Neural cell (in vitro differentiated cells): ENCODE results near the gene HMSD. TPM values are rescaled to one million over a fixed set of nuclear protein-coding genes. Genes with fewer than 3 reads are reported as not detected.

ENCODE experiments used
- H2AFZ ChIP-seq: fragments of 200-600, 300-800 bp; sonication (generic), shearing (Covaris generic); 2 replicates; pipeline ENCODE4 v1.6.0; 2014; ENCODE audit warnings: low read depth, mild to moderate bottlenecking, antibody characterized with exemption, low read length, moderate library complexity
- H3F3A ChIP-seq: fragments of 200-600 bp; shearing (Covaris generic); 2 replicates; pipeline ENCODE4 v1.6.1; 2016; ENCODE audit warnings: mild to moderate bottlenecking, moderate library complexity, mixed read lengths, antibody characterized with exemption, low read length; ENCODE audit not compliant: insufficient read depth, poor library complexity, severe bottlenecking
- H3K27ac ChIP-seq: fragments of 200-600, 300-800 bp; sonication (generic), shearing (Covaris generic); 2 replicates; pipeline ENCODE4 v1.5.1; 2014; ENCODE audit warnings: mild to moderate bottlenecking, low read length, moderate library complexity
- H3K27me3 ChIP-seq: fragments of 300-800, 200-600 bp; sonication (generic), shearing (Covaris generic); 2 replicates; pipeline ENCODE4 v1.6.0; 2014; ENCODE audit warnings: mild to moderate bottlenecking, low read depth, low read length, moderate library complexity; ENCODE audit not compliant: insufficient read depth
- H3K36me3 ChIP-seq: fragments of 300-800, 200-600 bp; sonication (generic), shearing (Covaris generic); 2 replicates; pipeline ENCODE4 v1.5.1; 2014; ENCODE audit warnings: mild to moderate bottlenecking, antibody characterized with exemption, low read length, moderate library complexity; ENCODE audit not compliant: insufficient read depth
- H3K4me2 ChIP-seq: fragments of 300-800, 200-600 bp; sonication (generic), shearing (Covaris generic); 2 replicates; pipeline ENCODE4 v1.6.0; 2014; ENCODE audit warnings: mild to moderate bottlenecking, low read length
- H3K4me3 ChIP-seq: fragments of 300-800, 200-600 bp; sonication (generic), shearing (Covaris generic); 2 replicates; pipeline ENCODE4 v1.5.1; 2014; ENCODE audit warnings: mild to moderate bottlenecking, low read length, moderate library complexity
- H3K79me2 ChIP-seq: fragments of 200-600 bp; shearing (Covaris generic); replicated peaks from 2 replicates; pipeline ENCODE4 v1.6.0; 2014; ENCODE audit warnings: mild to moderate bottlenecking, low read length, moderate library complexity; ENCODE audit not compliant: insufficient read depth
- H3K9ac ChIP-seq: fragments of 300-800, 200-600 bp; sonication (generic), shearing (Covaris generic); 2 replicates; pipeline ENCODE4 v1.6.1; 2016; ENCODE audit warnings: mild to moderate bottlenecking, low read length, mixed read lengths
- H3K9me2 ChIP-seq: fragments of 200-600 bp; shearing (Covaris generic); 2 replicates; pipeline ENCODE4 v1.6.1; 2016; ENCODE audit warnings: mild to moderate bottlenecking, low read length, mixed read lengths; ENCODE audit not compliant: insufficient read depth
- H3K9me3 ChIP-seq: fragments of 200-600, 300-800 bp; sonication (generic), shearing (Covaris generic); 2 replicates; pipeline ENCODE4 v1.6.1; 2016; ENCODE audit warnings: mild to moderate bottlenecking, mixed run types, low read length, moderate library complexity, mixed read lengths
- H4K20me1 ChIP-seq: fragments of 200-600 bp; shearing (Covaris generic); 2 replicates; pipeline ENCODE4 v1.6.1; 2016; ENCODE audit warnings: mild to moderate bottlenecking, mixed run types; ENCODE audit not compliant: insufficient read depth
- EP300 ChIP-seq: fragments of 450-650 bp; conservative IDR thresholded peaks from 2 replicates; pipeline ENCODE4 v1.6.1; 2014; ENCODE audit warnings: antibody characterized with exemption, mild to moderate bottlenecking, moderate library complexity; ENCODE audit not compliant: poor library complexity, severe bottlenecking
- EZH2 ChIP-seq: fragments of 200-600, 300-800 bp; shearing (Covaris generic), sonication (generic); IDR thresholded peaks from 2 replicates; pipeline ENCODE4 v1.6.1; 2014; ENCODE audit warnings: antibody characterized with exemption, low read length, borderline replicate concordance, mild to moderate bottlenecking; ENCODE audit not compliant: insufficient read depth, poor library complexity, severe bottlenecking
- MXI1 ChIP-seq: fragments of 450-650 bp; conservative IDR thresholded peaks from 2 replicates; pipeline ENCODE4 v1.6.1; 2014; ENCODE audit warnings: antibody characterized with exemption, mild to moderate bottlenecking; ENCODE audit not compliant: poor library complexity, severe bottlenecking
- POLR2AphosphoS5 ChIP-seq: IDR thresholded peaks from 2 replicates; pipeline ENCODE4 v1.6.1; 2012
- RAD21 ChIP-seq: fragments of 450-650 bp; conservative IDR thresholded peaks from 2 replicates; pipeline ENCODE4 v1.6.1; 2014; ENCODE audit warnings: antibody characterized with exemption, mild to moderate bottlenecking, moderate library complexity
- SMC3 ChIP-seq: fragments of 450-650 bp; conservative IDR thresholded peaks from 2 replicates; pipeline ENCODE4 v1.6.1; 2014; ENCODE audit warnings: antibody characterized with exemption, mild to moderate bottlenecking, moderate library complexity; ENCODE audit not compliant: poor library complexity
- TAF1 ChIP-seq: IDR thresholded peaks from 2 replicates; pipeline ENCODE4 v1.6.1; 2012; ENCODE audit warnings: low read depth
- polyA plus RNA-seq: library from polyadenylated mRNA; depleted of rRNA; stranded (reverse); fragments of >200 nt; gene quantifications from 2 replicates; pipeline ENCODE4 v1.2.3, GENCODE V29; 2014
- TF ChIP-seq, protein P1 (sequence below): fragments of 450-650 bp; IDR thresholded peaks from 2 replicates; pipeline ENCODE4 v1.5.1; 2014; ENCODE audit warnings: antibody characterized with exemption, mild to moderate bottlenecking, moderate library complexity; ENCODE audit not compliant: poor library complexity, severe bottlenecking
- TF ChIP-seq, protein P2 (sequence below): IDR thresholded peaks from 2 replicates; pipeline ENCODE4 v1.6.1; 2012; ENCODE audit warnings: borderline replicate concordance

The HMSD gene
- polyA plus RNA-seq, 1 donor from 2014 or later, result not detected

DNA sequence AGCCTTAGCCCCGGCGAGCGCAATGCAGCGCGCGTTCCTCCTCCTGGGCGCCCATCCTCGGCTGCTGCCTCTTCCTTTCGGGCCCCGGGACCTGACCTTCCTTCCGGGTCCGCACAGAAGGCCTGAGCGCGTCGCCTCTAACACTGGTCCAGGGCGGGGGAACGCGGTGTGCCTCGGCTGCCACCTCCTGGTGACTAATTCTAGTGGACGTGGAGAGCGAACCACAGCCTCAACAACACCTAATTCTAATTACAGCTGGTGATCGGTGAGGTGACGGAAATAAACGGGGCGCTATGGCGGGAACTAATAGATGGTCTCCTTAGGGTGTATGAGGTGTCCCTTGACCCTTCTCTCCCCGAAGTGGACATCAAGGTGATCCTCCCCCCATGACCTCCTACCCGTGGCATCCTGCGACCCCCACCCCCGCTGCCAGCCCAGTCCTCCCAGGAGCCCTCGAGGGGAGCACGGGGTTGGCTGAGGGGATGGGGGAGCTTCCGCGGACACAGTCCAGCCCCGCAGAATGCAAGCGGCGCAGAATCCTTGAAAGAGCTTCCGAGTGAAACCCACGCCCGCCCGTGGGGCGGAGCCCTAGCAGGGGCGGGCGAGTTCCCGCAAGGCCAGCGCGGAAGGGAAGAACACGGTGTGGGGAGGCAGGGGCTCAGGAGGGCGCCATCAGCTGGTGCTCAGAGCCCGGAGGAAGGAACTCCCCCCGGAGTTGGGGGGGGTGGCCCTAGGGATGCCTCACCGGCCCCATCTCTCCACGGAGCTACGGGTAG is 12.8 kb upstream of the HMSD start:
- Histone ChIP-seq H3K79me2 (no peaks in the 10 kb centered on the region), H3K36me3 (no peaks in the 10 kb centered on the region), H3K4me3 (peak overlapping the region; percentile 60), H3K9me3 (no peaks in the 10 kb centered on the region), H3K27me3 (peaks cover 7% of the 10 kb centered on the region), H4K20me1 (no peaks in the 10 kb centered on the region), H3K9me2 (no peaks in the 10 kb centered on the region), H3K4me2 (no peak overlapping the region), H3F3A (no peaks in the 10 kb centered on the region), H3K27ac (no peak overlapping the region), H2AFZ (no peak overlapping the region), H3K9ac (peak overlapping the region; percentile 29)
- TF ChIP-seq SMC3, result peak; percentile 67
- TF ChIP-seq EZH2, result no peak
- TF ChIP-seq, protein P1, sequence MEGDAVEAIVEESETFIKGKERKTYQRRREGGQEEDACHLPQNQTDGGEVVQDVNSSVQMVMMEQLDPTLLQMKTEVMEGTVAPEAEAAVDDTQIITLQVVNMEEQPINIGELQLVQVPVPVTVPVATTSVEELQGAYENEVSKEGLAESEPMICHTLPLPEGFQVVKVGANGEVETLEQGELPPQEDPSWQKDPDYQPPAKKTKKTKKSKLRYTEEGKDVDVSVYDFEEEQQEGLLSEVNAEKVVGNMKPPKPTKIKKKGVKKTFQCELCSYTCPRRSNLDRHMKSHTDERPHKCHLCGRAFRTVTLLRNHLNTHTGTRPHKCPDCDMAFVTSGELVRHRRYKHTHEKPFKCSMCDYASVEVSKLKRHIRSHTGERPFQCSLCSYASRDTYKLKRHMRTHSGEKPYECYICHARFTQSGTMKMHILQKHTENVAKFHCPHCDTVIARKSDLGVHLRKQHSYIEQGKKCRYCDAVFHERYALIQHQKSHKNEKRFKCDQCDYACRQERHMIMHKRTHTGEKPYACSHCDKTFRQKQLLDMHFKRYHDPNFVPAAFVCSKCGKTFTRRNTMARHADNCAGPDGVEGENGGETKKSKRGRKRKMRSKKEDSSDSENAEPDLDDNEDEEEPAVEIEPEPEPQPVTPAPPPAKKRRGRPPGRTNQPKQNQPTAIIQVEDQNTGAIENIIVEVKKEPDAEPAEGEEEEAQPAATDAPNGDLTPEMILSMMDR, result peak; percentile 72
- TF ChIP-seq, protein P2, sequence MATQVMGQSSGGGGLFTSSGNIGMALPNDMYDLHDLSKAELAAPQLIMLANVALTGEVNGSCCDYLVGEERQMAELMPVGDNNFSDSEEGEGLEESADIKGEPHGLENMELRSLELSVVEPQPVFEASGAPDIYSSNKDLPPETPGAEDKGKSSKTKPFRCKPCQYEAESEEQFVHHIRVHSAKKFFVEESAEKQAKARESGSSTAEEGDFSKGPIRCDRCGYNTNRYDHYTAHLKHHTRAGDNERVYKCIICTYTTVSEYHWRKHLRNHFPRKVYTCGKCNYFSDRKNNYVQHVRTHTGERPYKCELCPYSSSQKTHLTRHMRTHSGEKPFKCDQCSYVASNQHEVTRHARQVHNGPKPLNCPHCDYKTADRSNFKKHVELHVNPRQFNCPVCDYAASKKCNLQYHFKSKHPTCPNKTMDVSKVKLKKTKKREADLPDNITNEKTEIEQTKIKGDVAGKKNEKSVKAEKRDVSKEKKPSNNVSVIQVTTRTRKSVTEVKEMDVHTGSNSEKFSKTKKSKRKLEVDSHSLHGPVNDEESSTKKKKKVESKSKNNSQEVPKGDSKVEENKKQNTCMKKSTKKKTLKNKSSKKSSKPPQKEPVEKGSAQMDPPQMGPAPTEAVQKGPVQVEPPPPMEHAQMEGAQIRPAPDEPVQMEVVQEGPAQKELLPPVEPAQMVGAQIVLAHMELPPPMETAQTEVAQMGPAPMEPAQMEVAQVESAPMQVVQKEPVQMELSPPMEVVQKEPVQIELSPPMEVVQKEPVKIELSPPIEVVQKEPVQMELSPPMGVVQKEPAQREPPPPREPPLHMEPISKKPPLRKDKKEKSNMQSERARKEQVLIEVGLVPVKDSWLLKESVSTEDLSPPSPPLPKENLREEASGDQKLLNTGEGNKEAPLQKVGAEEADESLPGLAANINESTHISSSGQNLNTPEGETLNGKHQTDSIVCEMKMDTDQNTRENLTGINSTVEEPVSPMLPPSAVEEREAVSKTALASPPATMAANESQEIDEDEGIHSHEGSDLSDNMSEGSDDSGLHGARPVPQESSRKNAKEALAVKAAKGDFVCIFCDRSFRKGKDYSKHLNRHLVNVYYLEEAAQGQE, result no peak
- peak; percentile 69 for TF ChIP-seq RAD21
- no peak for TF ChIP-seq TAF1
- TF ChIP-seq MXI1, result no peak

DNA sequence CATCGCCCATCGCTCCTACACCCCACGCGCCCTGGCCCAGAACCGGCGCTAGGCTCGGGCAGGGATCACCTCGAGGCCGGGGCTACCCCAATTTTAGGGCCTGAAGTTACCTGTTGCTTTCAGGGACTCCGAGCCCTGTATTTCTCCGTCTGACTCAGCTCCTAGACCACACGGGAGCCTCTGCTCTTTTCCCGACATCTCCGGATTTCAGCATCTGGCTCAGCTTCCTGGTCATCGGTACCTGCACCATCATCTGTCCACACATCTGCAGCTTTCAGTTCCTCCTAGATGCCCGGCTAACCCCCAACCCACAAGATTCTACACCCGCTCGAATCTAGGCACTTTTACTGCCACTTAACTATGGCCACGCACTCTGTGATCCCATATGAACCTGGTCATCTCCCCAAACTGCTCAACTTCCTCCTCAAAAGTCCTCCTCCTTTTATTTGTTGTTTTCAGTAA is 12.1 kb upstream of the HMSD start:
- no peaks in the 10 kb centered on the region for H3K79me2 ChIP-seq
- H3F3A ChIP-seq, result no peaks in the 10 kb centered on the region
- H3K36me3 ChIP-seq, result no peaks in the 10 kb centered on the region
- no peaks in the 10 kb centered on the region for H3K9me3 ChIP-seq
- H3K27me3 ChIP-seq, result peaks cover 7% of the 10 kb centered on the region
- no peak overlapping the region for H3K27ac ChIP-seq
- no peak overlapping the region for H3K4me2 ChIP-seq
- H3K9ac ChIP-seq, result no peak overlapping the region
- peak overlapping the region; percentile 60 for H3K4me3 ChIP-seq
- no peak overlapping the region for H2AFZ ChIP-seq
- no peaks in the 10 kb centered on the region for H3K9me2 ChIP-seq
- TF ChIP-seq, protein P1, result no peak
- TF ChIP-seq MXI1 (no peak), POLR2AphosphoS5 (no peak), TAF1 (no peak), EZH2 (no peak), EP300 (no peak), RAD21 (no peak), SMC3 (no peak)
- TF ChIP-seq, protein P2, result no peak
- no peaks in the 10 kb centered on the region for H4K20me1 ChIP-seq
